ENCODE data around the gene MCTP2.
A peak's percentile ranks its signal among the peaks of the same experiment; 100 is the strongest.

MCTP2 gene

DNA sequence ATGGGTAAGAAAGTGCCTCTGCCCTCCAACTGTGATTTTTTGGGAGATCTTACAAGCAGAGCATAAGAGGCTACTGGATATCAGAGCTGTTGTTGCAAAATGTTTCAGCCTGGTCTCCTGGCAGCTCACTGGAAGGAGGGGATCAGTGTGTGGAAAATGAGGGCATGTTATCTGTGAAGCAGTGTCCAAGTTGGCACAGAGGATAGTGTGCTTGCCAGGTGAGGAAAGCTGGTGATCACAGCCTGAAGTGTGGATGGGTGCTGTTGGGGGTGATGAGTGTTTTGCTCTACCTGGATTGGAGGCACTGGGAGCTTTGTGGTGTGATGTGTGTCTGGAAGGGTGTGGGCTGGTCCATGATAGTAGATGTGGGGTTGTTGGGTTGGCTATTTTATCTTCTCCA lies 69.3 kb downstream of the MCTP2 start:
- peak; percentile 34 for DNase-seq

DNA sequence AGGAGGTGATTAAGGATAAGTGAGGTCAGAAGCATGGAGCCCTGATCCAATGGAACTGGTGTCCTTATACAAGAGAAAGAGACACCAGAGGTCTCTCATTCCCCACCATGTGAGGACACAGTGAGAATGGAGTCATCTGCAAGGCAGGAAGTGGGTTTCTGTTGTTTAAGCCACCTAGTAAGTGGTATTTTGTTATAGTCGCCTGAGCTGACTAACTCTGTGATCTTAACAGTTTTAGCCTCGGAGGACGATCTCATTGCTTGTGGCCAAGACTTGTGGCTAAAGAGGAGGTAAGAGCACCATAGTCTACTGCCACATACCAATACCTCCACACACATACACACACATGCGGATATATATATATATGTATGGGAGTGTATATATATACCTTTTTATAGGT lies 73.8 kb downstream of the MCTP2 start:
- DNase-seq: peak; percentile 45

DNA sequence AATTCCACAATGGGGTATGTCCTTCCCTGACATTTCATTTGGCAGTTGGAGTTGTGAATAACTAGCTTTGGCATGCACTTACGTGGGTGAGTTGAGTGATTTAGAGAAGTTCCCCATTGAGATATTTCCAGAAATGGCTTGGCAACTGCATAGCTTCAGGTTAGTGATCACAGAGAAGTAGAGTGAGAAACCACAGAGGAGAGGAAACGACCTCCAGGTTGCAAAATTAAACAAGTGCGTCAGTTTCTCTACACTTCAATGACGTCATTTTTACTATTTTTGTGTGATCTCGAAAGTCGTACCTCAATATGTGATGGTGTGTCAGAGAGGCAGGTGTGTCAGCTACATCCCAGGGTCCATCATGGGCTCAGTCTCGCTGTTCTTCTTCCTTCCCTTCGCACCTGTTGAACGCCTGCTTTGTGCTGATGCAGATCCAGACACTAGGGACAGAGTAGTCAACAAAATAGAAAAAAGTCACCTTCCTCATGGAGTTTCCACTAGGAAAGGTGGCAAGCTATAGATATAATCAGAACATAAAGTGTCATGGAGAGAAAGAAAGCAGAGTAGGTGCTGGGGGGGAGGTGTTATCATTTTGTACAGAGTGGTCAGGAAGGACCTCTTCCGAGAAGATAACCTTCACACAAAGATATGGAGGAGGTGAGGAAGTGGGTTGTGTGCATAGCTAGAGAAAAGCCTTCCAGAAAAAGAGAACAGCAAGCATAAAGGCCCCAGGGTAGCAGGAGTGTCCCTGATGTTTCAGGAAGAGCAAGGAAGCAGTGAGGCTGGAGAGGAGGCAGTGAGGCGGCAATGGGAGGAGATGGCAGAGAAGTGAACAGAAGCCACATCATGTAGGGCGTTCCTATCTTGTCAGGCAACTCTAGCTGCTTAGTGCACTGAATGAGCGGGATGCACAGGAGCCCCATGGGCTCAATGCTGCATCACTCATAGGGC lies 75.6 kb downstream of the MCTP2 start:
- peak; percentile 82 for DNase-seq

DNA sequence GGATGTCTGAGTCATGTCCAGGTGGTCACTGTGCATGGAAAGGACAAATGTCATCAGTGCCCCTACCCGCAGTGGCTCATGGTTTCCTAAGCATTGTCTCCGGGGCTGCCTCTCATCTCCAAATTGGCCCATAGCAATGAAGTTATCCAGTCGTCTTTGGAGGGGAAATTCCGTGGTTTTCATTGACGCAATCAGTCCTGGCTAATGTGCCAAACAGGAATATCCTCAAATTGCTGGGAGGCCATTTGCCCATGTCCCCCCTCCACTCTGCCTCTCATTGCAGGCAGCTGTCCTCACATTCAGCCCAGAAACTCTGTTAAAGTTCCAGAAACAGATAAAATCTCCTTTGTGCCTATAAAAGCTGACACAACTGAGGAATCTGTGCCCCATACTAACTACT lies 81.6 kb downstream of the MCTP2 start:
- DNase-seq: no peak

DNA sequence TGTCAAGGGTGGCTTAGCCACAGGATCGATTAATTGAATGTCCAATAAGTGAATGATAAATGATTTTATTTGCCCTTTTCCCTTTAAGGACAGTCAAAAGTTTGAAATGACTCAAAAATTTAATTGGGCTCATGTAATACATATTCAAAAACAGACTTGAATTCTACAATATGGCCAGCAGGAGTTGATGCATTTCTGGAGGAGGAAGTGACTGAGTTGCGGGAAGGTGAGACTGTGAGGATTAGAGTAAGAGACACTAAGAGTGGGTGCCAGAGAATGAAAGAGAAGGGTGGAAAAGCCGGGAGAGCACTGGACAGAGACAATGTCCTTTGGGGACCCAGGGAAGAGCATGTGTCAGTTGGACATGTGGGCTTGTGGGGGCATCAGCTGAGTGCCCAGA lies 83.3 kb downstream of the MCTP2 start:
- no peak for DNase-seq

DNA sequence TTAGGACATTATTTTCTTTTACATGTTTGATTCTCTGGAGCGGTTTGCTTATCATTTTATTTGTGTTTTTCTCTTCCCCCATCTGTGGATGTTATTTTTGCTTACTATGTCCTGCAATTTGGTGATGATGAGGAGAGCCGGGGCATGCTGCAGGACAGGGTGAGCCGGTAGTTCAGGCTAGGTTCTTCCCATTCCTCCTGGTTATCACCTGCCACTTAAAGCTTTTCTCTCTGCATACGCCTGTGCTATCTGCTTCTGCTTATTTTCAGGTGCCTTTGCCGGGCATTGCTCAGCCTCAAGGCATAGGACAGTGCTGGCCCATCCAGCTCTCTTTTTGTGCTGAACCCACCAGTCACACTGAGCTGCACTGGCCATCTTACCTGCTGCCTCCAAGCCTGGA lies 85.8 kb downstream of the MCTP2 start:
- DNase-seq: no peak

DNA sequence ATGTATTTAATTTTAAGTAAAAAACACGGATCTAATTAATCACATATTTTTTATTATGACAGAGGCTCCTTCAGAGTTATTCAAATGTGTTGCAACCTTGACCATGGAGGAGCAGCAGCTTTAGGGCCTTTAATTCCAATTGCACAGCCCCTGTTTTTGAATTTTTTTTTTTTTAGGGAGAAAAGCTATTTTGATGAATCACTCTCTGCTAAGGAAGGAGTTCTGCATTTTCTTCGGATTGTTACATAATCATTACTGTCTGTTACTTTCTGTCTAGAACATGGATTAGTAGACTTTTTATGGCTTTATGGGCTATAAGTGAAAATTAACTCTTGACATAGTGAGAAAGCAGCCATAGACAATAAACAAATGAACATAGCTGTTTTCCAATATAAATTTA lies 90.8 kb downstream of the MCTP2 start:
- DNase-seq: no peak

DNA sequence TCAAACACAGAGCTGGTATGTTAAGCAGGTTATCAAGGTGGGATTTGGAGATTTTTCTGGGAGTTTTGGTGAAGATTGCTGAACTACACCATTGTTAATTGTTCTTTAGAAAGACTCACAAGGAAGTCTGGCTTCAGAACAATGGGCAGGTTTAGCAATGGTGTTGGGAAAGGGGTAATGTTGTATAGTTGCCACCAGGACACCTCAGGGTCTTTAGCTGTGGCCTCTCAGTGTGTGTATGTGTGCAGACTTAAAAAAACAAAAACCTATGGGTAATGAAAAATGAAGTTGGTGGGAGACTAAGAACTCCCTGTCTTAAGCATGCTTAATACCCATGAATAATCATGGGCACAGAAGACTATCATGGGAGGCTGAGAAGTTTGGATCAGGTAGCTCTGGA lies 91.7 kb downstream of the MCTP2 start:
- no peak for DNase-seq

DNA sequence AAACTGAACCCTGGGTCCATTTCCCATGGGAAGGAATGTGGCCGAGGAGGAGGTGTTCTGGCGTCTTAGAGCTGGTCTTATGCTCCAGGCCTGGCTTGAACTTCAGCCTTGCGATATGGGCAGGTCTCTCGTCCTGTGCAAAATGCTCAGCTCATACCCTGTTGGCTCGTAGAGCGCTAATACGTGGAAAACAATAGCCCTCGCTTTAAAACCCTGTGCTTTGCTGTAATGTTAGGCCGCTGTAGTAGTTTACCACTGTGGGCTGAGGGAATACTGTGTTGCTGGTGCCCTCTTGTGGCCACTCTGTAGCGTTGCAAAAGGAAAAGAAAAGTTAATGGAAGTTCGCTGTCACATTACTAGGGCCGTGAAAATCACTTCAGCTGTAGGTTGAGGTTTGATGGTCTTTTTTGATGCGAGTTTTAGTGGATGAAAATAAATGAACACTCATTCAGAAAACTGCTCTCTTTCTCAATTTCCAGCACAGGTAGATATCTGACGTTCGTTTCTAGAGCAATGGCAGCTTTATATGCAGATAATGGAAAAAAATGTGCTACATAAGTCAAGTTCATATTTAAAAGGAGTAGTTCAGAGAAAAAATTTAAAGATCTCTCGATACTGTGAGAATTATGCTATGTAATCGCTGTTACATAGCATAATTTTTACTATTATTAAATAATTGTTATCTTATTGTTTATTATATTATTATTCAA lies 92.9 kb downstream of the MCTP2 start:
- DNase-seq: peak; percentile 83

DNA sequence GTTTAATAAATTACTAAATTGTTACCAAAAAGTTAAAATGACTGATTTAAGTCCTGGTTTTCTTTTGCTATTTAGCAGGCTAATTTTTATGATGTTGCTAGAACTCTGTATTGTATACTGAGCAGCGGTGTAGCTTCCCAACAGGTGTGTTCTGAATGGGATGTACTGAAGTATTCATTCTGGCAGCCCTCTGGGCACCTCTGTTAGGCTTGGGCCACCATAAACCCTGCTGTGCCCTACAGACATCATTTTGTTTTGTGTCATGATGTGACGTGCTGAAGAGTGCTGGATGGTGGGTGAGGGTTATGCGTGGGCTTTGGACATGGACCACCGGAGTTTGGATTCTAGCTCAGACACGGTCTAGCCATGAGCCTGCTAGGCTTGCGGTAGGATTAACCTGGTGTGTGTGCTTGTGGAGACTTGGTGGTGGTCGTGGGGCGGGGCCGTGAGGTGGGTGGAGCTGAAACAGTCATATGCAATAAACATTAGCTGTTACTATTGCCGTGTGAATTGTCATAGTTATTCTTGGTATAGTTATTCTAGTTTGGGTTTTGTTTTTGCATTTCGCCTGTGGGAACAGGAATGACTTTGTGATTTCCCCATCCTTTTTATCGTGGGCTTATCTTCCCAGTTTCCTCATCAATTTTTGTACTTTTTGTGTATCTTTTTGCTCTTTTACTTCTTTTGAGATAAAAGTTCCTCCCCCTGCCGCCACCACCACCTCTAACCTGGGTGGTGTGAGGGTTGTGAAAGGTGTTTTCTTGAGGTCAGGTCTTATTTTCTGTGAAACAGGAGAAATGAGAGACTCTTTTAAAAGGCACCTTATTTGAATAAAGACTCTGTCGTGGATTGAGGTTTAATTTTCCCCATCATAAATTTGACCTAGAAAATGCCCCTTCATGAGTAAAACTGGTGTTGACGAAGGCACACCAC lies 93.7 kb downstream of the MCTP2 start:
- DNase-seq: no peak

DNA sequence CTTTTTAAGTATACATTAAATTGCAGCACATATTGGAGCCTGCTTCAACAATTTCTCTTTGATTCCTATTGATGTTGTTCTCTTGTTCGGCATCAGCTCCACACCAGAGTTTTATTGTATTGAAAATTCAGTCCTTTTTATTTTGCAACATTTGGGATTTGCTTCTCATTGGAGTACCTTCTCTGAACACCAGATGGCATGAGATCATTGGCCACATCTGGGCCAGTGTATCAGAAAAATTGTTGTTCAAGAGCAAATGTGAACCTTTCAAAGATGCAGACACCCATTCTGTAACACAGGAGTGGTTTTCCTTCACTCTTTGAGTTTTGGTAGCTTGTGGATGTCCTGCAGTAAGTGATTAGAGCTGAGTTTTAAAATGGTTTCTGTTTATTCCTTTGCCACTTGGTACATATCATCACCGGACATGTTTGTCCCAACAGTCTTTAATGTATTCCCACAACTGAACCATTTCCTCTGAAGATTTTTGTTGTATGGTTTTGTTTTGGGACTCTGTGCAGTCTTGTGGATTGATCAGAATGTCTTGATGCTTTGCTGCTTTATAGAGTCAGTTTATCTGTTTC lies 96.1 kb downstream of the MCTP2 start:
- peak; percentile 60 for DNase-seq

DNA sequence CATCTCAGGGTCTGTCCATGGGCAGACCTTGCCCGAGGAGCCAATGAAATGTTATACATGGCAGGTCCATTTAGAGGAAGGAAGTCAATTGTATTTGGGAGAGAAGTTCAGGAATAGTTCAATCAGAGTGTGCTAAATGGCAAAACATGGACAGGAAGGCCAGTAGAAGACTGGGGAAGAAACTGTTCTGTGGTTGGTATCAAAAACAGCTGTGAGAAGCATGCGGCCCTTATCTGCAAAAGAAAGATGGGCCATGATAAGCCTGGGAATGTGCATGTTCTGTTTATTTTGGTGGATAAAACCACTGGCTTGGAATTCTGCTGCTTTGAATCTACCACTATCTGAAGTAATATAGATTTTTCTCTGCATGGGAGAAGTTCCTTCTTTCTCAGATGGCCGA lies 100.4 kb downstream of the MCTP2 start:
- DNase-seq: no peak

DNA sequence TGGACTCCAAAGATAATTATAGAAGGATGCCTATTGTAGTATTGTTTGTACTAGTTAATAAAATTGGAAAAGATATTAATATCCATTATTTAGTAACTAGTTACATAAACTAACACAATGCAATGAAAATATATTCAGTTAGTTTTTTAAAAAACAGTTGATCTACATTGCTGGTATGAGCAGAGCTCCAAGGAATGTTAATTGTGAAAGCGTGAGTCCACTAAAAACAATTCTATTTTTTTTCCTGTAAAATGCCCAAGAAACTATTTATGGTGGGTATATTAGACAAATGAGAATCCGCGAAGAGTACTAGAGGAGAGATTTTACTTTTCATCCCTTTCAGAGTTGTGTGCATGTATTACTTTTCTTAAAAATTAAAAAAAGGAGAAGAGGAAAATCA lies 104.3 kb downstream of the MCTP2 start:
- no peak for DNase-seq

DNA sequence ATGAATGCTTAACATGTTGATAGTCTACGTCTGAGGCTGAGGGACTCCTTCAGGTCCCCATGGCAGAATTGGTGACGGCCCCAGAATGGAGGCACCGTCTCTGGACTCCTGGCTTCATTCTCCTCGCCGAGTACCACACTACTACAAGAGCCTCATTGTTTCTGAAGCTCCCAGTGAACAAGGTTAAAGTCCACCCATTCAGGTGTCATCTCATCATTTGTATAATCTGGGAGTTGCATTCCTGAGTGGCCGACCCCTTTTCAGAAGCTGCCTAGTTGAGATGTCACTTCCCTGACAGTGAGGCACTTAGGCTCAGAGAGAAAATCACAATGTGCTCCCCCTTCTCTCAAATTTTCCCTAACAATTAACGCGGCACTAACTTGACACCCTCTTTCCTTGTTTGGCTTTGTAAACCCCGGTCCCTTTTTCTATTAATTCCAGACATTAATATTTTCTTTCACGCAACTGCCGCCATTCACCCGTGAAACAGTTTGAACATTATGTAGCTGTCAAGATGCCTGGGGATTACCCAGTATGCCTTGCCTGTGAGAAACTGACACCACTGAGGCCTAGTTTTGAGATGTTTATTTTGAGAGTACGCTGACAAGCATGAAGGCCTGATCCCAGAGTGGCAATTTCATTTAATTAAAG lies 105.6 kb downstream of the MCTP2 start:
- DNase-seq: no peak

DNA sequence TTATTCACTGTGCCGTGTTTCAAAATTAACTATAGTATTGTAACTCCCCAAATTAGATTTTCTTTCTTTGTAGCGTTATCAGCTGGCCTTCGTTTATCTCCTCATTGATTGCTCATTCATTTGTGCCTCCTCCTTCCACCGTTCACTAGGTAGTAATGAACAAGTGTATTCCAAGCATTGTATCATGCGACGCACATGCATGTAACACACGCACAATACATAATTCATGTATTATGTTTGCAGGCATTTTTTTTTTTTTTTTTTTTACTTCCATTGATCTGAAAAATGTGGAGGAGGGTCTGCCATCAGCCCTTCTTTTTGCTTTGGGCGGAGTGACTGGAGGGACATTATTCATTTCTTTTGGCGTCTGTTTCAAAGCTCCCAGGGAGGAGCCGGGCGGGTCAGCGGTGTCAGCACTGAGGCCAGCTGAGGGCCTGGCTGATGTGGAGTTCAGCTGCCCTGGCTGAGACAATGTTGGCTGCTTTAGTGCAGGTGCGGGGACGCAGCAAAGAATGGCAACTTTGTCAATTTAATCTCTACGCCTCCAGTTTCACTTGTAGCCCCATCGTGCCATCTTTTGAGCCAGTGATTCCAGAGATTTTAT lies 107.0 kb downstream of the MCTP2 start:
- no peak for DNase-seq

DNA sequence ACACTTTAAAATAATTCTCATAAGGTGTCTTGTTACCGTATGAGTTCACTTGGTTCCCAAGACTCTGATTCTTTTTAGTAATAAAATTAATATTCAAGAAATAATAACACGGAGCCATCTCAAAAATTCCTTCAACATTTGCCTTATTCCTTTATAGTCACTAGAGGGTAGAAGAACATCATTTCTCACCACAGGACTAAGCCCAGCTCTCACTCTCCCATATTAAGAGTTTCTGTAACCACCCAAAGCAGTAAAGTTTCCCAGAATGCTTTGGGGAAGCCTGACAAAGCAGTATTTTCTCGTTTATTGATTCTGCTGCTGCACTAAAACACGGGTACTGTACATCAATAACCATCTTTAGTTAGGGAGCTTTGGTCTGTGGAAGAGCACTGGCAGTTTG lies 114.9 kb downstream of the MCTP2 start:
- DNase-seq: no peak

DNA sequence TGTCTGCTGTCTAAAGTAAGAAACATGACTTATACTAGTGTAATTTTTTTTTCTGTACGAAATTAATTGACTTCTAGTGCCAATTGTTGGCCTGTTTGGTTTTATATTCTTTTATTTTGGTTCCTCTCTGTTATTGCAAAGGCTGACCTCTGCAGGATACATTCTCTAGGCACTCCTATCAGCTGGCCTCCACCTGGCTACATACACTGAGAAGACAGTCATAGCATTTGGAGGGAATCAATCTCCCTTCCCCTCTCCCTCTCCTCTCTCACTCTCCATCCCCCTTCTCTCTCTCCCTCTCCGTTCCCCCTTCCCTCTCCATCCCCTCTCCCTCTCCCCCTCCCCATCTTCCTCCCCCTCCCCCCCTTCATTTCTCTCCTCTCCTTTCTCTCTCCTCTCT lies 116.7 kb downstream of the MCTP2 start:
- DNase-seq: no peak

DNA sequence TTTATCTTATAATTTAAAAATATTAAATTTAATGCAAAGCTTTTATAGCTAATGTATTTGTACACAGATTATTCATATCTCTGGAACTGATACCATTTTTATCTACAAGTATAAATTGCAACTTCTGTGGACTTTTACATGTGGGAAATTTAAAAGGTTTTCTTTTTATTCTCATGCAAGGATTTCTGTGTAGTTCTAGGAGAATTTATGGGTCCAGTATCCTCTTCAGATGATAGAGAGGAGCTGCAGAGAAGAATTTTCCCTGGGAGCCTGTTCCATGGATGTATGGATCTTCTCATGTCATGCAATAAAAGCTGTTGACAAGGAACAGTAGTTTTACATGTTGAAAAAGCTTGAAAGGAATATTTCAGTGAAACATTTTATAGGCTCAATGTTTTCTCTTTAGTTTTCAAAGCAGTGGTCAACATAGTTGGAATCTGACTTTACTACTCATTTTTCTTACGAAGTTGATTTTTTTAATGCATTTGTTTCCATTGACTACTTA lies 119.7 kb downstream of the MCTP2 start:
- DNase-seq: no peak

DNA sequence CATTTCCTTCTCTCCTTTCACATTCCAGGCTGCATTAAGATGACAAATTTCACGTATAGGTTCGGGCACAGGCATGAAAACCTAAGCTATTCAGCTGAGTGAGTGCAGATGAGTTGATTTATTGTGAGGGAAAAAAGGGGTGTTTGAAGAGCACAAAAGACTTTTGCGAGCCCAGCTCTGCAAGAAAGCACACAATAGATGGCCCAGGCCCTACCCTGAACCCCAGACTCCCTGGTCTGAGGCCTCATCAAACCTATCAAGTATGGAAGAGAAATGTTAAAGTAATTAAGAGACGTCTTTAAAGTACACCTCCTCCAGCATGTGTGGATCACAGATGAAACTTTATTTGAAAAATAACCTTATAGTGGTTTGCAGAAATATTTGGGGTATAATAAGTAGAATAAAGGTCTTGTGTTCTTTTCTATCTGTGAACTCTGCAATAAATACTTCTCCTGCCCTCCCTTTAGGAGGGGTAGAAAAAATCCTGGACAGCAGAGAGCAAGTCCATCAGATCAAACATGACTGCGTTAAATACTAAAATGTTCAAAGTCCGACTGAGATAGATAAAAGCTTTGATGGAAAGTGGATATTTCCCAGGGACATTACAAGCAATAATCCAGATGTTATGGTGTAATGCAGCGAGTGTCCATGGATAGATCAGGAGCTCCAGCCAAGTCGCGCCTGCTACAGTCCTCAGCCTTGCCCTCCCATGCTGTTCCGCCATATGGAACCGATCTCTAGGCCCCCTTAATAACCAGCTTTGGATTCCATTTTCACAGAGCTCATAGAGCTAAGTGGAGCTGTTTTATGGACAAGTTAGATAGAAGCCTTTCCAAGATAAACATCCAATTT lies 121.5 kb downstream of the MCTP2 start:
- DNase-seq: no peak

DNA sequence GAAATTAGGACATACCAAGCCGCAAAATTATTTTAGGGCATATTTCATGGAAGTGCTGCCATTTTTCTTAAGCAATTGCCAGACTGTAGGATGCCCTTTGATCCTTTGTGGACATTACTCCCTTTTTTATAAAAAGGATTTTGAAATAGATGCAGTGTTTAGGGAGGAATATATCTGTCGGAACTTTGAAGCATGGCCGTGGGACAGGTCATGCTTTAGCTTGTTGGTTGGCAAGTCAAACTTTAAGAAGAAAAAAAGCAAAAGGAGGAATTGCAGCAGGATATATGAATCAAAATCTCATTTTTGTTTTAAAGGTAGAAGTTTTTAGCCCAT lies 122.1 kb downstream of the MCTP2 start:
- DNase-seq: no peak

DNA sequence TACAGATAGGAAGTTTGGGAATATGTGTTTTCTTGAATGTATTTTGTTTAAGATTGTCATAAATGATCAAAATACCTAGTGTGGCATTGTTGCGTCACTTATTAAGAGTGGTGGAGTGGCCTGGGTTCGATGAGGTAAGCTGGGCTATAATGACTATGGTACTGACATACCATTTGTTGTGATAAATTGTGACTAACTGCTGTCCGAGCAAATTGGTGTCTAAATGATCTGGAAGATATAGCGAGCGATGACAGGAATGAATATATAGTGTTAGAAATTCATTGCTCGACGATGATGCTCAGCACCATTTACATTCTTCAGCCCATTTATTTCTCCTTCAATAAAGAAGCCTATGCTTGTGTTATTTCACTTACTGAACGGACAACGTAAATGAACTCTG lies 123.3 kb downstream of the MCTP2 start:
- no peak for DNase-seq
